HepG2 (cell line): ENCODE data around the gene PCSK6. TPM values are rescaled to one million over a fixed set of nuclear protein-coding genes. Genes with fewer than 3 reads are reported as not detected.

Source experiments
- E2F5 ChIP-seq: sonication (generic); formaldehyde crosslinking; conservative IDR thresholded peaks from 2 replicates; pipeline ENCODE4 v1.4.0; 2020; ENCODE audit warnings: missing genetic modification reagents
- ELF1 ChIP-seq: sonication (generic); formaldehyde crosslinking; IDR thresholded peaks from 2 replicates; pipeline ENCODE4 v1.4.0; 2020; ENCODE audit warnings: missing genetic modification reagents
- ETS1 ChIP-seq: sonication (generic); formaldehyde crosslinking; IDR thresholded peaks from 2 replicates; pipeline ENCODE4 v1.4.0; 2020; ENCODE audit warnings: missing genetic modification reagents
- ETV6 ChIP-seq: sonication (generic); formaldehyde crosslinking; conservative IDR thresholded peaks from 2 replicates; pipeline ENCODE4 v1.4.0; 2020; ENCODE audit warnings: missing genetic modification reagents
- IKZF1 ChIP-seq: fragments of 450-650 bp; IDR thresholded peaks from 2 replicates; pipeline ENCODE4 v1.7.1; 2016
- MTA1 ChIP-seq: sonication (generic); formaldehyde crosslinking; IDR thresholded peaks from 2 replicates; pipeline ENCODE4 v1.4.0; 2020; ENCODE audit warnings: missing genetic modification reagents, mild to moderate bottlenecking, borderline replicate concordance
- MTF2 ChIP-seq: sonication (generic); formaldehyde crosslinking; IDR thresholded peaks from 2 replicates; pipeline ENCODE4 v1.5.0; 2020; ENCODE audit warnings: missing genetic modification reagents, borderline replicate concordance
- MYNN ChIP-seq: sonication (generic); formaldehyde crosslinking; IDR thresholded peaks from 2 replicates; pipeline ENCODE4 v1.4.0; 2020; ENCODE audit warnings: mild to moderate bottlenecking, low read depth, missing genetic modification reagents
- NFIC ChIP-seq: IDR thresholded peaks from 2 replicates; pipeline ENCODE4 v1.6.1; 2012; ENCODE audit warnings: mild to moderate bottlenecking, low read length, inconsistent platforms
- NFYB ChIP-seq: sonication (generic); formaldehyde crosslinking; IDR thresholded peaks from 2 replicates; pipeline ENCODE4 v1.4.0; 2020; ENCODE audit warnings: missing genetic modification reagents
- NR1H2 ChIP-seq: sonication (generic); formaldehyde crosslinking; IDR thresholded peaks from 2 replicates; pipeline ENCODE4 v1.8.1; 2022; ENCODE audit warnings: low read depth, missing genetic modification reagents, borderline replicate concordance
- RERE ChIP-seq: IDR thresholded peaks from 2 replicates; pipeline ENCODE4 v1.6.1; 2016; ENCODE audit warnings: low read depth, missing genetic modification reagents, missing compliant biosample characterization
- SMARCC2 ChIP-seq: fragments of 450-650 bp; IDR thresholded peaks from 2 replicates; pipeline ENCODE4 v1.6.1; 2017; ENCODE audit warnings: antibody characterized with exemption, mild to moderate bottlenecking
- SUZ12 ChIP-seq: fragments of 150-350 bp; IDR thresholded peaks from 2 replicates; pipeline ENCODE4 v1.6.1; 2014; ENCODE audit warnings: low read depth, low read length
- ZBTB42 ChIP-seq: sonication (generic); formaldehyde crosslinking; IDR thresholded peaks from 2 replicates; pipeline ENCODE4 v1.5.0; 2020; ENCODE audit warnings: mild to moderate bottlenecking, missing genetic modification reagents
- ZMAT5 ChIP-seq: sonication (generic); formaldehyde crosslinking; IDR thresholded peaks from 2 replicates; pipeline ENCODE4 v1.5.0; 2020; ENCODE audit warnings: mild to moderate bottlenecking, low read depth, missing genetic modification reagents, borderline replicate concordance
- ZNF577 ChIP-seq: sonication (generic); formaldehyde crosslinking; IDR thresholded peaks from 2 replicates; pipeline ENCODE4 v1.4.0; 2020; ENCODE audit warnings: mild to moderate bottlenecking, low read depth, missing genetic modification reagents, borderline replicate concordance
- ZNF670 ChIP-seq: sonication (generic); formaldehyde crosslinking; IDR thresholded peaks from 2 replicates; pipeline ENCODE4 v1.8.0; 2022; ENCODE audit warnings: mild to moderate bottlenecking, missing genetic modification reagents, borderline replicate concordance
- ZNF784 ChIP-seq: sonication (generic); formaldehyde crosslinking; IDR thresholded peaks from 2 replicates; pipeline ENCODE4 v1.5.1; 2020; ENCODE audit warnings: missing genetic modification reagents, mild to moderate bottlenecking, borderline replicate concordance
- ZNF816 ChIP-seq: sonication (generic); formaldehyde crosslinking; IDR thresholded peaks from 2 replicates; pipeline ENCODE4 v1.8.0; 2022; ENCODE audit warnings: missing genetic modification reagents, mild to moderate bottlenecking, borderline replicate concordance
- polyA plus RNA-seq, 8 experiments: library from polyadenylated mRNA; depleted of rRNA in 3 of 8; stranded (reverse) in 7 of 8; unstranded in 1 of 8; fragments of >200 nt; fragmentation: Illumina TruSeq in 4 of 8; extraction: Trizol in 4 of 8; gene quantifications; 2 replicates each; pipeline versions ENCODE4 v1.2.1 to v1.2.3, GENCODE V29; 2011 to 2016; ENCODE audit warnings: low read depth in 4 of 8, missing spikeins in 1 of 8, mixed read lengths in 1 of 8; ENCODE audit not compliant: insufficient read depth in 1 of 8
- total RNA-seq, 5 experiments: library from RNA; depleted of rRNA; stranded (reverse); fragments of >200 nt; fragmentation: Illumina TruSeq; extraction: Trizol; gene quantifications; 2 replicates each; pipeline ENCODE4 v1.2.3, GENCODE V29; 2016; ENCODE audit warnings: low read depth in 1 of 5

The PCSK6 gene
- total and polyA plus RNA-seq, 2 of the 13 experiments (the other 11 are each of a cell fraction or from before 2014, with no cell fraction given) = 56.5 to 155 TPM

- TF ChIP-seq ETS1 (no peak), ZBTB42 (CRISPR knock-in tag) (no peak; the same call in 1 of the 2 replicates), ZNF577 (CRISPR knock-in tag) (no peak), SUZ12 (no peak), ZNF670 (CRISPR knock-in tag) (no peak), ELF1 (peak; percentile 38; the same call in 1 of the 2 replicates), NR1H2 (CRISPR knock-in tag) (no peak), RERE (CRISPR knock-in tag) (peak; percentile 77), ZNF784 (CRISPR knock-in tag) (no peak), ETV6 (CRISPR knock-in tag) (no peak), MTF2 (CRISPR knock-in tag) (no peak), ZMAT5 (CRISPR knock-in tag) (no peak), E2F5 (CRISPR knock-in tag) (no peak), NFYB (CRISPR knock-in tag) (no peak), MTA1 (peak; percentile 49), NFIC (peak; percentile 49; the same call in 1 of the 2 replicates), MYNN (CRISPR knock-in tag) (0 out of 2 replicates have a peak, but pooled peaks have one; percentile 34), SMARCC2 (no peak), IKZF1 (no peak), ZNF816 (CRISPR knock-in tag) (no peak)
These were observed 43.7 kb downstream of the PCSK6 start (continued) for GRCh38 chr15:101445562-101446517.
